Smooth muscle cell (in vitro differentiated cells): ENCODE measurements around the gene ZNF737. TPM values are rescaled to one million over a fixed set of nuclear protein-coding genes. Genes with fewer than 3 reads are reported as not detected.
"Not testable (repeated sequence)": the region's sequence is repeated elsewhere in the genome, so short reads cannot be mapped to it uniquely, and the experiment has no call there.

Experiments
- DNase-seq: peaks from one replicate; lab custom pipeline; 2025; ENCODE audit not compliant: unreplicated experiment; lab: John Stamatoyannopoulos, UW
- H2AFZ ChIP-seq: fragments of 200-600 bp; sonication (generic); 2 replicates; pipeline ENCODE4 v1.6.0; 2016; ENCODE audit warnings: antibody characterized with exemption, low read depth, mild to moderate bottlenecking
- H3F3A ChIP-seq: fragments of 200-600 bp; sonication (generic); 2 replicates; pipeline ENCODE4 v1.6.0; 2017; ENCODE audit warnings: antibody characterized with exemption, low read depth
- H3K27ac ChIP-seq: fragments of 200-600 bp; sonication (generic); 2 replicates; pipeline ENCODE4 v1.5.1; 2016; ENCODE audit warnings: low read depth, mild to moderate bottlenecking
- H3K27me3 ChIP-seq: fragments of 200-600 bp; sonication (generic); 2 replicates; pipeline ENCODE4 v1.6.1; 2016; ENCODE audit warnings: low read depth, mild to moderate bottlenecking
- H3K36me3 ChIP-seq: fragments of 200-600 bp; sonication (generic); 2 replicates; pipeline ENCODE4 v1.5.1; 2016; ENCODE audit warnings: low read depth
- H3K4me1 ChIP-seq: fragments of 200-600 bp; sonication (generic); 2 replicates; pipeline ENCODE4 v1.5.1; 2016; ENCODE audit warnings: low read depth
- H3K4me2 ChIP-seq: fragments of 200-600 bp; sonication (generic); 2 replicates; pipeline ENCODE4 v1.6.0; 2016; ENCODE audit warnings: mild to moderate bottlenecking
- H3K4me3 ChIP-seq: fragments of 200-600 bp; sonication (generic); 2 replicates; pipeline ENCODE4 v1.5.1; 2016; ENCODE audit warnings: mild to moderate bottlenecking
- H3K79me2 ChIP-seq: fragments of 200-600 bp; sonication (generic); 2 replicates; pipeline ENCODE4 v1.6.0; 2016; ENCODE audit warnings: low read depth, mild to moderate bottlenecking
- H3K9ac ChIP-seq: fragments of 200-600 bp; sonication (generic); 2 replicates; pipeline ENCODE4 v1.6.0; 2016; ENCODE audit warnings: low read depth
- H3K9me3 ChIP-seq: fragments of 200-600 bp; sonication (generic); replicated peaks from 2 replicates; pipeline ENCODE4 v1.5.1; 2016; ENCODE audit warnings: low read depth
- H4K20me1 ChIP-seq: fragments of 200-600 bp; sonication (generic); 2 replicates; pipeline ENCODE4 v1.6.0; 2016; ENCODE audit warnings: low read depth
- WGBS: methylation state at CpG from one replicate; pipeline ENCODE4 v1.1.7; 2016; ENCODE audit warnings: low lambda C conversion rate; 5-methylcytosine and 5-hydroxymethylcytosine counted together
- polyA plus RNA-seq: library from polyadenylated mRNA; unstranded; fragments of >200 nt; fragmentation: Nextera tagmentation; extraction: Ambion mirVana; gene quantifications from 2 replicates; pipeline ENCODE4 v1.2.1, GENCODE V29; 2016
- total RNA-seq: library from RNA; depleted of rRNA; stranded (reverse); fragments of >200 nt; gene quantifications from 2 replicates; pipeline ENCODE4 v1.2.3, GENCODE V29; 2014
- TF ChIP-seq, protein P1 (sequence below): fragments of 200-600 bp; sonication (generic); IDR thresholded peaks from 2 replicates; pipeline ENCODE4 v1.5.1; 2017; ENCODE audit warnings: borderline replicate concordance, mild to moderate bottlenecking, antibody characterized with exemption; ENCODE audit not compliant: insufficient read depth, poor library complexity, severe bottlenecking

The ZNF737 gene
- total and polyA plus RNA-seq, 2 experiments from 2014 or later = 4.7 to 19.4 TPM

DNA sequence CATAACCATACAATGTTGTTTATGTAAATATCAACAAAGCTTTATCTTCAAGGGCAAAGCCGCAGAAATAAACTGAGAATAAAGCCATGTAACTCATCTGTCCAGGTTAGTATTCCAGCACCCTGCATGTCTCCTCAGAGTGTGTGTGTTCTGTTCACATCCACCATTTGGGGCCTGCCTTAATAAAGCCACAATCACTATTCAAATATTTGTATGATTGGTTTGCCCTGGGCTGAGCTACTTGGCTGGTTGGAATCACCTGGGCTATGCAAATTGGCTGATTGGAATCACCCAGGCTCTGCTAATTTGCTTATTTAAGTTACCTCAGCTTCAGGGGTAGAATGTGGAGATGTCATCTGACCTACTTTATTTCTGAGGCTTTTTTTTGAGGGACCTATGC lies 42.4 kb upstream of the ZNF737 start:
- H3F3A ChIP-seq = no peaks in the 10 kb centered on the region
- no peak overlapping the region for H3K4me3 ChIP-seq
- no peak for DNase-seq
- H3K9ac ChIP-seq = no peak overlapping the region
- no peaks in the 10 kb centered on the region for H3K4me1 ChIP-seq
- no peaks in the 10 kb centered on the region for H3K79me2 ChIP-seq
- TF ChIP-seq, protein P1, sequence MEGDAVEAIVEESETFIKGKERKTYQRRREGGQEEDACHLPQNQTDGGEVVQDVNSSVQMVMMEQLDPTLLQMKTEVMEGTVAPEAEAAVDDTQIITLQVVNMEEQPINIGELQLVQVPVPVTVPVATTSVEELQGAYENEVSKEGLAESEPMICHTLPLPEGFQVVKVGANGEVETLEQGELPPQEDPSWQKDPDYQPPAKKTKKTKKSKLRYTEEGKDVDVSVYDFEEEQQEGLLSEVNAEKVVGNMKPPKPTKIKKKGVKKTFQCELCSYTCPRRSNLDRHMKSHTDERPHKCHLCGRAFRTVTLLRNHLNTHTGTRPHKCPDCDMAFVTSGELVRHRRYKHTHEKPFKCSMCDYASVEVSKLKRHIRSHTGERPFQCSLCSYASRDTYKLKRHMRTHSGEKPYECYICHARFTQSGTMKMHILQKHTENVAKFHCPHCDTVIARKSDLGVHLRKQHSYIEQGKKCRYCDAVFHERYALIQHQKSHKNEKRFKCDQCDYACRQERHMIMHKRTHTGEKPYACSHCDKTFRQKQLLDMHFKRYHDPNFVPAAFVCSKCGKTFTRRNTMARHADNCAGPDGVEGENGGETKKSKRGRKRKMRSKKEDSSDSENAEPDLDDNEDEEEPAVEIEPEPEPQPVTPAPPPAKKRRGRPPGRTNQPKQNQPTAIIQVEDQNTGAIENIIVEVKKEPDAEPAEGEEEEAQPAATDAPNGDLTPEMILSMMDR = no peak
- no peaks in the 10 kb centered on the region for H4K20me1 ChIP-seq
- no peaks in the 10 kb centered on the region for H3K27me3 ChIP-seq
- no peak overlapping the region for H2AFZ ChIP-seq
- H3K9me3 ChIP-seq = peaks cover 15% of the 10 kb centered on the region
- no peak overlapping the region for H3K4me2 ChIP-seq
- H3K36me3 ChIP-seq = no peaks in the 10 kb centered on the region
- whole genome bisulfite sequencing = 90% methylated on average over 1 of the region's 1 CpG
- no peak overlapping the region for H3K27ac ChIP-seq

DNA sequence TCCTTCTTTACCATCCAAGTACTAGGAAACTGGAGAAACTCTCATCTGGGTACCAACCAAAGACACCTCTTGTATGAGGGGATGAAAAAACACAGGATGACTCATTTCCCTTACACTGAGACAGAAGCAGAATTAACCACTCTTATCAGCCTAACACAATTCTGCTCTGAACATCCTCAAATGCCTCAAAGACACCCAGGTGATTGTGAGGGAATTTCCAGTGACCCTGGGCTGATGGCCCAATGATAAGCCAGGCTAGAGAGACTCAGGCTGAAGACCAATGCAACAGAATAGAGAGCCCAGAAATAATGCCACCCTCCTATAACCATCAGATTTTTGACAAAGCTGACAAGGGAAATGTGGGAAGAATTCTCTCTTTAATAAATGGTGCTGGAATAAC lies 7.0 kb downstream of the ZNF737 start:
- Histone ChIP-seq H3K4me2 (no peak overlapping the region), H3K27me3 (no peaks in the 10 kb centered on the region), H3F3A (no peaks in the 10 kb centered on the region), H4K20me1 (no peaks in the 10 kb centered on the region), H3K4me1 (no peaks in the 10 kb centered on the region), H3K27ac (no peak overlapping the region), H3K9ac (no peak overlapping the region), H3K36me3 (peaks cover 25% of the 10 kb centered on the region), H3K9me3 (peaks cover 22% of the 10 kb centered on the region), H3K4me3 (no peak overlapping the region), H2AFZ (no peak overlapping the region), H3K79me2 (peaks cover 87% of the 10 kb centered on the region)
- TF ChIP-seq, protein P1 = no peak
- DNase-seq = no peak

GRCh38 chr19:20558011-20558410 lies 7.6 kb downstream of the ZNF737 start:
- H3K27me3 ChIP-seq = no peaks in the 10 kb centered on the region
- no peak for DNase-seq
- TF ChIP-seq, protein P1 = no peak
- H3F3A ChIP-seq = no peaks in the 10 kb centered on the region
- peaks cover 30% of the 10 kb centered on the region for H3K36me3 ChIP-seq
- peaks cover 86% of the 10 kb centered on the region for H3K79me2 ChIP-seq
- H4K20me1 ChIP-seq = no peaks in the 10 kb centered on the region
- H3K4me2 ChIP-seq = no peak overlapping the region
- no peak overlapping the region for H2AFZ ChIP-seq
- 85% methylated on average over 4 of the region's 4 CpGs for WGBS
- H3K4me3 ChIP-seq = no peak overlapping the region
- no peak overlapping the region for H3K27ac ChIP-seq
- H3K9me3 ChIP-seq = peaks cover 27% of the 10 kb centered on the region
- H3K4me1 ChIP-seq = no peaks in the 10 kb centered on the region
- no peak overlapping the region for H3K9ac ChIP-seq

DNA sequence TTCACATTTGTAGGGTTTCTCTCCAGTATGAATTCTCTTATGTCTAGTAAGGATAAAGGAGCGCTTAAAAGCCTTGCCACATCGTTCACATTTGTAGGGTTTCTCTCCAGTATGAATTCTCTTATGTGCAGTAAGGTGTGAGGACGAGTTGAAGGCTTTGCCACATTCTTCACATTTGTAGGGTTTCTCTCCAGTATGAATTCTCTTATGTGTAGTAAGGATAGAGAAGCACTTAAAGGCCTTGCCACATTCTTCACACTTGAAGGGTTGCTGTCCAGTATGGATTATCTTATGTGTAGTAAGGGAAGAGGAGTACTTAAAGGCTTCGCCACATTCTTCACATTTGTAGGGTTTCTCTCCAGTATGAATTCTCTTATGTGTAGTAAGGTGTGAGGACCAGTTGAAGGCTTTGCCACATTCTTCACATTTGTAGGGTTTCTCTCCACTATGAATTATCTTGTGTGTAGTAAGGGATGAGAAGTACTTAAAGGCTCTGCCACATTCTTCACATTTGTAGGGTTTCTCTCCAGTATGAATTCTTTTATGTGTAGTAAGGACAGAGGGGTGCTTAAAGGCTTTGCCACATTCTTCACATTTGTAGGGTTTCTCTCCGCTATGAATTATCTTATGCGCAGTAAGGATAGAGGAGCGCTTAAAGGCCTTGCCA lies 20.8 kb downstream of the ZNF737 start:
- not testable (repeated sequence) for H3K27me3 ChIP-seq, H3K27ac ChIP-seq, H3K79me2 ChIP-seq, H2AFZ ChIP-seq, H3K9ac ChIP-seq, H3K4me2 ChIP-seq, H4K20me1 ChIP-seq, H3F3A ChIP-seq, DNase-seq, H3K4me1 ChIP-seq
- peak overlapping the region; percentile 29 for H3K4me3 ChIP-seq
- 96% methylated on average over 7 of the region's 7 CpGs for WGBS
- H3K9me3 ChIP-seq = peaks cover 86% of the 10 kb centered on the region
- H3K36me3 ChIP-seq = peaks cover 70% of the 10 kb centered on the region

- not testable (repeated sequence) for DNase-seq, H3K9ac ChIP-seq, H3K4me3 ChIP-seq, H3K4me2 ChIP-seq, H2AFZ ChIP-seq, H3K4me1 ChIP-seq, H3K27ac ChIP-seq, H3K36me3 ChIP-seq, H3K79me2 ChIP-seq, H3K9me3 ChIP-seq, H3K27me3 ChIP-seq, H3F3A ChIP-seq, H4K20me1 ChIP-seq
- no CpG with 5 or more reads among the region's 29 CpGs for WGBS
Measured at GRCh38 chr19:20530303-20530702, 35.3 kb downstream of the ZNF737 start.
